Panc1 (cell line): Measurements from ENCODE around the gene CDIP1. TPM values are rescaled to one million over a fixed set of nuclear protein-coding genes. Genes with fewer than 3 reads are reported as not detected.

Experiments
- ATAC-seq: fragments of 200-7000 bp; cut with Tn5 transposase; 2 replicates; pipeline ENCODE4 v1.9.1; 2020; ENCODE audit warnings: mild to moderate bottlenecking, moderate library complexity
- BruUV-seq: library from RNA; stranded (reverse); fragments of 400-500 nt; replicated peaks from 2 replicates; lab custom pipeline; 2021; lab: Mats Ljungman, UMichigan
- CTCF ChIA-PET: fragments of 300-600 bp; sonication (Branson Sonifier 250); formaldehyde crosslinking; loops from one replicate; lab custom pipeline; 2022; ENCODE audit warnings: antibody characterized with exemption; lab: Charles Lee
- POLR2A ChIA-PET: fragments of 300-600 bp; sonication (Branson Sonifier 250); formaldehyde crosslinking; loops from one replicate; lab custom pipeline; 2022; ENCODE audit warnings: antibody characterized with exemption; lab: Charles Lee
- DNase-seq: peaks from one replicate; pipeline ENCODE4 v3.0.0-alpha.2; 2010; ENCODE audit warnings: low read depth, low spot score
- H3K27ac ChIP-seq: 2 replicates; pipeline ENCODE4 v1.5.1; 2011; ENCODE audit warnings: mild to moderate bottlenecking, low read length, inconsistent platforms
- H3K27me3 ChIP-seq: fragments of 200-500 bp; sonication (Bioruptor generic); 2 replicates; pipeline ENCODE4 v1.6.0; 2014; ENCODE audit warnings: low read length, inconsistent platforms; ENCODE audit not compliant: control insufficient read depth, insufficient read depth
- H3K36me3 ChIP-seq: fragments of 200-500 bp; sonication (Bioruptor generic); 2 replicates; pipeline ENCODE4 v1.5.1; 2014; ENCODE audit warnings: inconsistent platforms, mild to moderate bottlenecking, low read length, moderate library complexity; ENCODE audit not compliant: control insufficient read depth, insufficient read depth
- H3K4me1 ChIP-seq: 2 replicates; pipeline ENCODE4 v1.5.1; 2011; ENCODE audit warnings: inconsistent platforms, mild to moderate bottlenecking, low read length, moderate library complexity; ENCODE audit not compliant: control insufficient read depth, insufficient read depth
- H3K4me3 ChIP-seq, 2 experiments: 2 replicates each; pipeline ENCODE4 v1.5.1; 2011 to 2012; ENCODE audit warnings: low read depth in 2 of 2, low read length in 2 of 2, mild to moderate bottlenecking in 2 of 2, inconsistent platforms in 1 of 2, moderate library complexity in 1 of 2
- H3K9me3 ChIP-seq: fragments of 200-500 bp; sonication (Bioruptor generic); 2 replicates; pipeline ENCODE4 v1.5.1; 2014; ENCODE audit warnings: low read depth, mild to moderate bottlenecking, inconsistent platforms, low read length, moderate library complexity; ENCODE audit not compliant: control insufficient read depth, insufficient read depth
- CTCF ChIP-seq: fragments of 450-650 bp; IDR thresholded peaks from 2 replicates; pipeline ENCODE4 v1.5.1; 2017; ENCODE audit warnings: mild to moderate bottlenecking
- POLR2AphosphoS5 ChIP-seq: IDR thresholded peaks from 2 replicates; pipeline ENCODE4 v1.6.1; 2012; ENCODE audit warnings: mild to moderate bottlenecking, low read depth, low read length, moderate library complexity
- REST ChIP-seq, 2 experiments: IDR thresholded peaks; 2 replicates each; pipeline ENCODE4 v1.6.1; 2011 to 2012; ENCODE audit warnings: low read depth in 2 of 2, control low read depth in 1 of 2, low read length in 1 of 2, mild to moderate bottlenecking in 1 of 2, moderate library complexity in 1 of 2; ENCODE audit not compliant: insufficient read depth in 1 of 2
- SIN3A ChIP-seq: IDR thresholded peaks from 2 replicates; pipeline ENCODE4 v1.6.1; 2012; ENCODE audit warnings: low read depth, mild to moderate bottlenecking, low read length, moderate library complexity, borderline replicate concordance; ENCODE audit not compliant: insufficient read depth
- TCF7L2 ChIP-seq: IDR thresholded peaks from 2 replicates; pipeline ENCODE4 v1.6.1; 2011; ENCODE audit warnings: mild to moderate bottlenecking, low read depth, low read length, inconsistent platforms
- in situ Hi-C: cut with HindIII; loops from 2 replicates; pipeline ENCODE4 v1.10.0; 2016; ENCODE audit warnings: low sequenced_read_pairs, low pct_unique_long_range_greater_than_20kb
- intact Hi-C: fragments of 100-400 bp; cut with micrococcal nuclease; formaldehyde crosslinking; loops from one replicate; pipeline ENCODE4 v1.10.0; 2022; ENCODE audit not compliant: unreplicated experiment
- total RNA-seq: library from RNA; stranded (reverse); gene quantifications from one replicate; pipeline ENCODE4 v1.2.1, GENCODE V29; 2021; ENCODE audit not compliant: unreplicated experiment

CDIP1 gene
- total RNA-seq, 1 experiment from 2014 or later: 26.8 TPM

GRCh38 chr16:4578961-4579530 lies 40.5 kb upstream of the CDIP1 start:
- in situ Hi-C loops: no loop called here
- no peak for ATAC-seq
- BruUV-seq: no TSS peak
- Histone ChIP-seq H3K27ac (no peak overlapping the region), H3K4me3 (no peak overlapping the region), H3K36me3 (no peaks in the 10 kb centered on the region), H3K9me3 (no peaks in the 10 kb centered on the region), H3K27me3 (no peaks in the 10 kb centered on the region), H3K4me1 (no peaks in the 10 kb centered on the region)
- no peak for TF ChIP-seq REST (IDR thresholded peaks at IDR 0.05; ENCODE audit: insufficient read depth in 1 of 2, low read depth in 2 of 2, low read length in 1 of 2)
- TF ChIP-seq SIN3A: no peak
- no peak for TF ChIP-seq TCF7L2
- TF ChIP-seq POLR2AphosphoS5: no peak
- TF ChIP-seq CTCF: no peak
- no peak for DNase-seq
- intact Hi-C loops: no loop called here
- POLR2A ChIA-PET: no interaction called here
- CTCF ChIA-PET: no interaction called here

- ChIA-PET CTCF (no interaction called here), POLR2A (no interaction called here)
- H3K9me3 ChIP-seq: no peaks in the 10 kb centered on the region
- no peaks in the 10 kb centered on the region for H3K27me3 ChIP-seq
- no peak overlapping the region for H3K4me3 ChIP-seq
- DNase-seq: no peak
- intact Hi-C loops: no loop called here
- no peak overlapping the region for H3K27ac ChIP-seq
- in situ Hi-C loops: no loop called here
- no peaks in the 10 kb centered on the region for H3K4me1 ChIP-seq
- H3K36me3 ChIP-seq: no peaks in the 10 kb centered on the region
- ATAC-seq: no peak
- no peak for TF ChIP-seq POLR2AphosphoS5
- no peak for TF ChIP-seq REST (IDR thresholded peaks at IDR 0.05; ENCODE audit: insufficient read depth in 1 of 2, low read depth in 2 of 2, low read length in 1 of 2)
- no peak for TF ChIP-seq SIN3A
- TF ChIP-seq CTCF: no peak
- no peak for TF ChIP-seq TCF7L2
- BruUV-seq: no TSS peak
These were observed 37.4 kb upstream of the CDIP1 start for GRCh38 chr16:4576008-4576407.
